C4-2B (cell line): ENCODE data around the gene C2CD4C.
"Not testable (repeated sequence)": the region's sequence is repeated elsewhere in the genome, so short reads cannot be mapped to it uniquely, and the experiment has no call there.

Source experiments
- H3K27ac ChIP-seq: fragments of 450-650 bp; 2 replicates; pipeline ENCODE4 v1.5.1; 2017
- ZFX ChIP-seq: fragments of 450-650 bp; IDR thresholded peaks from 2 replicates; pipeline ENCODE4 v1.6.1; 2017
- TF ChIP-seq, protein P1 (sequence below): fragments of 450-650 bp; conservative IDR thresholded peaks from 2 replicates; pipeline ENCODE4 v1.5.1; 2017; ENCODE audit warnings: mild to moderate bottlenecking

C2CD4C gene

GRCh38 chr19:397941-398706 is 10.8 kb downstream of the C2CD4C start:
- TF ChIP-seq, protein P1, sequence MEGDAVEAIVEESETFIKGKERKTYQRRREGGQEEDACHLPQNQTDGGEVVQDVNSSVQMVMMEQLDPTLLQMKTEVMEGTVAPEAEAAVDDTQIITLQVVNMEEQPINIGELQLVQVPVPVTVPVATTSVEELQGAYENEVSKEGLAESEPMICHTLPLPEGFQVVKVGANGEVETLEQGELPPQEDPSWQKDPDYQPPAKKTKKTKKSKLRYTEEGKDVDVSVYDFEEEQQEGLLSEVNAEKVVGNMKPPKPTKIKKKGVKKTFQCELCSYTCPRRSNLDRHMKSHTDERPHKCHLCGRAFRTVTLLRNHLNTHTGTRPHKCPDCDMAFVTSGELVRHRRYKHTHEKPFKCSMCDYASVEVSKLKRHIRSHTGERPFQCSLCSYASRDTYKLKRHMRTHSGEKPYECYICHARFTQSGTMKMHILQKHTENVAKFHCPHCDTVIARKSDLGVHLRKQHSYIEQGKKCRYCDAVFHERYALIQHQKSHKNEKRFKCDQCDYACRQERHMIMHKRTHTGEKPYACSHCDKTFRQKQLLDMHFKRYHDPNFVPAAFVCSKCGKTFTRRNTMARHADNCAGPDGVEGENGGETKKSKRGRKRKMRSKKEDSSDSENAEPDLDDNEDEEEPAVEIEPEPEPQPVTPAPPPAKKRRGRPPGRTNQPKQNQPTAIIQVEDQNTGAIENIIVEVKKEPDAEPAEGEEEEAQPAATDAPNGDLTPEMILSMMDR: no peak
- H3K27ac ChIP-seq: no peak overlapping the region

DNA sequence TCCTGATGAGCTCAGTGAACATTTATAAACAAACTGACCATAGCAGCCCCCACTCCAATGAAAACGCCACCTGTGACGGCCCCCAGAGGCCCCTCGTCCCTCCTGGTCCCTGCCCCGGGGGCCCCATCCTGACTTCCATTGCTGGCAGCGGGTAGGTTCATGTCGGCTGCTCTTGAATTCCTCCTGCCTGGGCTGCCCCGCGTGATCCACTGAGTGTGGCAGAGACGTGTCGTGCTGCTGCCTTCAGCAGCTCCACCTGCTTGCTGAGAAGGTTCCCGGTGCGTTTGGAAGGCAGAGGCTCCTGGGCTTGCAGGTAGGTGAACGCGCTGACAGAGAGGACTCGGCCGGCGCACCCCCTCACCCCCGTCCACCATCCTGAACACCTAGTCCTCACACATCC is 11.6 kb downstream of the C2CD4C start:
- no peak overlapping the region for H3K27ac ChIP-seq
- no peak for TF ChIP-seq ZFX
- TF ChIP-seq, protein P1: no peak

- TF ChIP-seq ZFX: no peak
- TF ChIP-seq, protein P1: no peak
- H3K27ac ChIP-seq: no peak overlapping the region
These were observed 13.5 kb downstream of the C2CD4C start for GRCh38 chr19:395467-395866.

DNA sequence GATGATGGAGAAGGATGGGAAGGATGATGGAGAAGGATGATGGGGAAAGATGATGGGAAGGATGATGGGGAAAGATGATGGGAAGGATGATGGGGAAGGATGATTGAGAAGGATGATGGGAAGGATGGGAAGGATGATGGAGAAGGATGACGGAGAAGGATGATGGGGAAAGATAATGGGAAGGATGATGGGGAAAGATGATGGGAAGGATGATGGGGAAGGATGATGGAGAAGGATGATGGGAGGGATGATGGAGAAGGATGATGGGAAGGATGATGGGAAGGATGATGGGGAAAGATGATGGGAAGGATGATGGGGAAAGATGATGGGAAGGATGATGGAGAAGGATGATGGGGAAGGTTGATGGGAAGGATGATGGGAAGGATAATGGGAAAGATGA is 14.1 kb downstream of the C2CD4C start:
- H3K27ac ChIP-seq: not testable (repeated sequence)

DNA sequence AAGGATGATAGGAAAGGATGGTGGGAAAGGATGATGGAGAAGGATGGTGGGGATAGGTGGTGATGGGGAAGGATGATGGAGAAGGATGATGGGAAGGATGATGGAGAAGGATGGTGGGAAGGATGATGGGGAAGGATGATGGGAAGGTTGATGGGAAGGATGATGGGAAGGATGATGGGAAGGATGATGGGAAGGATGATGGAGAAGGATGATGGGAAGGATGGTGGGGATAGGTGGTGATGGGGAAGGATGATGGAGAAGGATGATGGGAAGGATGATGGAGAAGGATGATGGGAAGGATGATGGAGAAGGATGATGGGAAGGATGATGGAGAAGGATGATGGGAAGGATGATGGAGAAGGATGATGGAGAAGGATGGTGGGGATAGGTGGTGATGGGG is 15.4 kb downstream of the C2CD4C start:
- not testable (repeated sequence) for H3K27ac ChIP-seq

DNA sequence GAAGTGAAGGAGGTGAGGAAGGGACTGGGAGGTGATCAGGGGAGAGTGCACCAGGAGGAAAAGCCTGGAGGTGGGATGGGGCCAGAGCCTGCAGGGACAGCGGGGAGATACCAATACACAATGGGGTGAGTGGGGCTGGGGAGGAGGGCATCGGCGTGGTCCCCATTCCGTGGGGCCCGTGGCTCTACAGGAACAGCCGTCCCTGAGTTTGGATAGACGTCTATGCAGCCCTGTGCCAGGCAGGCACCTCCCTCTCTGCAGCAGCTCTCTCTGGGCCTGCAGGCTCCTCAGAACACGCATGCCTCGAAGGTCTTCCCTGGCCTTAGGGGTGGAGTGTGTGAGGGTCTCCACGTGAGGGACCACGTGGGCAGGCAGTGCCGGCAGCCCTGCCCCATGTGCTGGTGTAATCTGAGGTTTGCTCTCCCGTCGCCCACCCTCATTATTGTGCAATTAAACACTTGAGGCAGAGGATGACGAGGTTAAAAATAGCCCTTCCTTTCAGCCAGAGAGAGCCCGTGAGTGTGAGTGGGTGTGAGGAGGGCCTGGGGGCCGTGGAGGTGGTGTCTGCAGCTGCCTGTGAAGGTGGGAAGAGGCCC is 16.5 kb downstream of the C2CD4C start:
- TF ChIP-seq, protein P1: no peak
- no peak for TF ChIP-seq ZFX
- no peak overlapping the region for H3K27ac ChIP-seq

- TF ChIP-seq, protein P1: no peak
- TF ChIP-seq ZFX: no peak
These were observed 17.1 kb downstream of the C2CD4C start for GRCh38 chr19:391726-392374.

DNA sequence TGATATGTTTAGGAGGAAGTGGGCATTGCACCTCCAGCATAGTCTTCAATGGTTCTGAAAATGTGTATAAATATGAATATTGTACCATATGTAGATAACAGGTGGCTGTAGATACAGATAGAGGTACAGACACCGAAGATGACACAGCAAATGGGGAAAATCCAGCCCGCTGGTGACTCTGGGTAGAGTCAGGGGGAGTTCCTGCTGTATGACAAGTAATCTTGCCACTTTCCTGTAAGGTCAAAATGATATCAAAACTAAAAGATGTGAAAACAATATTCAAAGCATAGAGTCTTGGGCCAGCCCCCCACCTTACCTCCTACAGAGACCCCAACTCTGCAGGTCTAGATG is 17.8 kb downstream of the C2CD4C start:
- no peak overlapping the region for H3K27ac ChIP-seq
- TF ChIP-seq ZFX: no peak
- TF ChIP-seq, protein P1: no peak

More at GRCh38 chr19:391726-392374, 17.1 kb downstream of the C2CD4C start:
- H3K27ac ChIP-seq: no peak overlapping the region
